Gastrocnemius medialis (tissue), 4 donors: ENCODE measurements around the gene CDH20. TPM values are rescaled to one million over a fixed set of nuclear protein-coding genes. Genes with fewer than 3 reads are reported as not detected.

Source experiments
- ATAC-seq, 2 donors: fragments of 150-250 bp; one replicate each; pipeline ENCODE4 v1.9.1; 2016
- DNase-seq, 2 donors: peaks; one replicate each; pipeline ENCODE4 v3.0.0-alpha.2; 2019
- H3K27ac ChIP-seq, 4 donors: fragments of 200-600 bp; sonication (generic); 1 replicate in 1 of 4; 2 replicates in 3 of 4; pipeline ENCODE4 v1.5.1; 2016 to 2018; ENCODE audit warnings: mild to moderate bottlenecking in 2 of 4, moderate library complexity in 1 of 4
- H3K27me3 ChIP-seq, 3 donors: fragments of 200-600 bp; sonication (generic) in 2 of 3; 1 replicate in 1 of 3; 2 replicates in 2 of 3; pipeline versions ENCODE4 v1.5.1 to v1.6.0; 2016 to 2019; ENCODE audit warnings: mild to moderate bottlenecking in 1 of 3, moderate library complexity in 1 of 3
- H3K36me3 ChIP-seq, 2 donors: fragments of 200-600 bp; sonication (generic) in 1 of 2; one replicate each; pipeline ENCODE4 v1.5.1; 2017 to 2018
- H3K4me1 ChIP-seq, 2 donors: fragments of 200-600 bp; sonication (generic) in 1 of 2; one replicate each; pipeline ENCODE4 v1.5.1; 2016 to 2017; ENCODE audit warnings: mild to moderate bottlenecking in 2 of 2
- H3K4me3 ChIP-seq, 4 donors: fragments of 200-600 bp; sonication (generic) in 3 of 4; 1 replicate in 1 of 4; 2 replicates in 3 of 4; pipeline ENCODE4 v1.5.1; 2016 to 2019; ENCODE audit warnings: mild to moderate bottlenecking in 2 of 4
- H3K9me3 ChIP-seq, 3 donors: fragments of 200-600 bp; sonication (generic) in 2 of 3; 1 replicate in 1 of 3; 2 replicates in 2 of 3; pipeline ENCODE4 v1.5.1; 2016 to 2019
- POLR2A ChIP-seq, 2 donors: fragments of 450-650 bp; IDR thresholded peaks; one replicate each; pipeline ENCODE4 v1.6.1; 2017; ENCODE audit warnings: antibody characterized with exemption in 2 of 2, mild to moderate bottlenecking in 2 of 2, moderate library complexity in 2 of 2
- in situ Hi-C, 4 donors: fragments of 200-750 bp; cut with MboI; loops; one replicate each; pipeline versions ENCODE4 v1.15.0 to v1.8.0; 2017; ENCODE audit warnings: low sequenced_read_pairs in 4 of 4
- intact Hi-C: fragments of 100-400 bp; cut with DNase I; formaldehyde crosslinking; loops from one replicate; pipeline ENCODE4 v1.15.1; 2023; ENCODE audit warnings: low total_unique reads
- total RNA-seq, 4 donors: library from RNA; depleted of rRNA; stranded (reverse); fragments of >200 nt; gene quantifications; one replicate each; pipeline versions ENCODE4 v1.1.0 to v1.2.3, GENCODE V29; 2016
- TF ChIP-seq, protein P1 (sequence below), 5 experiments: fragments of 450-650 bp in 3 of 5; fragments of 200-600 bp in 2 of 5; sonication (generic) in 2 of 5; IDR thresholded peaks in 4 of 5; conservative IDR thresholded peaks in 1 of 5; 1 replicate in 4 of 5; 2 replicates in 1 of 5; pipeline ENCODE4 v1.5.1; 2016 to 2019; ENCODE audit warnings: antibody characterized with exemption in 5 of 5, mild to moderate bottlenecking in 3 of 5, moderate library complexity in 3 of 5

The CDH20 gene
- total RNA-seq, 4 donors from 2014 or later: 0.51 to 19.6 (median 3.9) TPM

DNA sequence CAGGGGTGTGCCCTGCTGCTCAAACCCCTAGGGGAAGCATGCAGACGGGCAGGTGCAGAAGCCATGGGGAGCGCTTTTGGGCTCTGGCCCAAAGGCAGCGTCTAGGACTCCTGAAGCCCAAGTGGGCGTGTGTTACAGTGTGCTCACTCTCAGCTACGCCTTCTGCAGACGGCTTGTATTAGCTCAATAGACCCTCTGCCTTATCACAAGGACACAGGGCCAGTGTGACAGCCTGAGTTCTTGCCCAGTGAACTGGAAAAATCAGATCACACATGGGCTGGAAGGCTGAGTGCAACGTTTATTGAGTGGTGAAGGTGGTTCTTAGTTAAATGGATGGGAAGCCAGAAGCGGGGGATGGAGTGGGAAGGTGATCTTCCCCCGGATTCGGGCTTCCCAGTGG lies 210.9 kb downstream of the CDH20 start:
- intact Hi-C loops: no loop called here
- H3K36me3 ChIP-seq: no peaks in the 10 kb centered on the region
- no peaks in the 10 kb centered on the region for H3K9me3 ChIP-seq
- TF ChIP-seq, protein P1, sequence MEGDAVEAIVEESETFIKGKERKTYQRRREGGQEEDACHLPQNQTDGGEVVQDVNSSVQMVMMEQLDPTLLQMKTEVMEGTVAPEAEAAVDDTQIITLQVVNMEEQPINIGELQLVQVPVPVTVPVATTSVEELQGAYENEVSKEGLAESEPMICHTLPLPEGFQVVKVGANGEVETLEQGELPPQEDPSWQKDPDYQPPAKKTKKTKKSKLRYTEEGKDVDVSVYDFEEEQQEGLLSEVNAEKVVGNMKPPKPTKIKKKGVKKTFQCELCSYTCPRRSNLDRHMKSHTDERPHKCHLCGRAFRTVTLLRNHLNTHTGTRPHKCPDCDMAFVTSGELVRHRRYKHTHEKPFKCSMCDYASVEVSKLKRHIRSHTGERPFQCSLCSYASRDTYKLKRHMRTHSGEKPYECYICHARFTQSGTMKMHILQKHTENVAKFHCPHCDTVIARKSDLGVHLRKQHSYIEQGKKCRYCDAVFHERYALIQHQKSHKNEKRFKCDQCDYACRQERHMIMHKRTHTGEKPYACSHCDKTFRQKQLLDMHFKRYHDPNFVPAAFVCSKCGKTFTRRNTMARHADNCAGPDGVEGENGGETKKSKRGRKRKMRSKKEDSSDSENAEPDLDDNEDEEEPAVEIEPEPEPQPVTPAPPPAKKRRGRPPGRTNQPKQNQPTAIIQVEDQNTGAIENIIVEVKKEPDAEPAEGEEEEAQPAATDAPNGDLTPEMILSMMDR (IDR thresholded peaks at IDR 0.05 in 4 of 5, conservative IDR thresholded peaks at IDR 0.05 in 1 of 5): no peak
- TF ChIP-seq POLR2A (IDR thresholded peaks at IDR 0.05): no peak
- DNase-seq (no peak), ATAC-seq (no peak)
- in situ Hi-C loops: no loop called here
- H3K4me3 ChIP-seq: no peak overlapping the region
- H3K27ac ChIP-seq: no peak overlapping the region
- no peaks in the 10 kb centered on the region for H3K27me3 ChIP-seq
- no peaks in the 10 kb centered on the region for H3K4me1 ChIP-seq

DNA sequence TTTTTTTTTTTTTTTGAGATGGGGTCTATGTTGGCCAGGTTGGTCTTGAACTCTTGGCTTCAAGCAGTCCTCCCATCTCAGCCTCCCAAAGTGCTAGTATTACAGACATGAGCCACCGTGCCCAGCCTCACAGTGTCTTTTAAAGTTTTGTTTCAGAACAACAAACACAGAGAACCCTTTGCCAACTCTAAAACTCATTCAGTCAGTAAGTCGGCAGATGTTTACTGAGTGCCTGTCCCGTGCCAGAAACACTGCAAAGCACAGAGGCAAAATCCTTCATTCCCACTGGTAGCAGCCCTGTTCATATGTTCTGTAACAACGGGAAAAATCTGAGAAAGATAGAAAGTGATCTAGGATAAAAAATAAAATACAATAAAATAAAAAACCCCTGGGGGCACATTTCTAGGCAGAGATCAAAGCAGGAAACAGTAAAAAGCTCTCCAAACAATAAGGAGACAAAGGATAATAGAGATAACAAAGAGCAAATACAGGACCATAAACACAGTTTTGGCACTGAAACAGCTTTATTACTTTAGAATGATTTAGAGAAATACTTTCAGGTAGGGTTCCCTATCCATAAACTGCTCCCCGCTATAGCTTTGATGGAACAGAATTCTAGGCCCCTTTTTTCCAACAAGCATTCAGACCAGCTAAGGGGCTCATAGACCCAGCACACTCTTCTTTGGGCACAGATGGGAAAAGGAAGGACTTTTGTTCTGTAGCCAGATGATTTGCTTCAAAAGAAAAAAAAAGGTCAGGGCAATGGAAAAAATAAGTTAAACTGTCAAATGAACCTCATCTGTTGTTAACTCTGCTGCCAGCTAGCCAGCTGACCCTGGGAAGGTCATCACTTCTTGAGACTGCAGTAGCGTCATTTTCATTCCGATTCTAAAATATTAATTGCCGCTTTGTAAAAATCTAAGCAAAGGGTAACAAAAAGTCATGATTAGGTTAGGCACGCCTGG lies 212.3 kb downstream of the CDH20 start:
- intact Hi-C loops: no loop called here
- Histone ChIP-seq H3K36me3 (no peaks in the 10 kb centered on the region), H3K4me1 (no peaks in the 10 kb centered on the region), H3K9me3 (no peaks in the 10 kb centered on the region), H3K27ac (no peak overlapping the region), H3K4me3 (no peak overlapping the region), H3K27me3 (no peaks in the 10 kb centered on the region)
- TF ChIP-seq, protein P1 (IDR thresholded peaks at IDR 0.05 in 4 of 5, conservative IDR thresholded peaks at IDR 0.05 in 1 of 5): no peak
- TF ChIP-seq POLR2A (IDR thresholded peaks at IDR 0.05): no peak
- DNase-seq (no peak), ATAC-seq (no peak)
- in situ Hi-C loops: no loop called here

DNA sequence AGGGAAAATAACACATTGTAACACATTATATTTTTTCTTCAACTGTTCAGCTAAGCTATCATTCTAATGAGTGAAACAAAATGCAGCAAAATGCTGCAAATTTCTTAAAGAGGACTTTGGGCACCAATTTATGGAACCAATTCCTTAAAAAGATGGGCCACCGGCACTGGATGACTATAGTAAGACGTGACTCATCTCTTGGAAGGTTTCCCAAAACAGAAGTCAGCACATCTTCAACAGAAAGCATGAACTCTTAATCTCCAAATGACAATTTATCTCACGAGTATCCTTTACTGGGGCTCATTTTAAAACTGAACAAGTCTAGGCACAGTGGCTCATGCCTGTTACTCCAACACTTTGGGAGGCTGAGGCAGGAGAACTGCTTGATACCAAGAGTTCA lies 213.4 kb downstream of the CDH20 start:
- Histone ChIP-seq H3K4me3 (no peak overlapping the region), H3K9me3 (no peaks in the 10 kb centered on the region), H3K27me3 (no peaks in the 10 kb centered on the region), H3K36me3 (no peaks in the 10 kb centered on the region), H3K4me1 (no peaks in the 10 kb centered on the region), H3K27ac (no peak overlapping the region)
- TF ChIP-seq, protein P1 (IDR thresholded peaks at IDR 0.05 in 4 of 5, conservative IDR thresholded peaks at IDR 0.05 in 1 of 5): no peak
- TF ChIP-seq POLR2A (IDR thresholded peaks at IDR 0.05): no peak
- DNase-seq: no peak
- intact Hi-C loops: no loop called here
- in situ Hi-C loops: no loop called here
- peak in 1 of 2 donors; percentile 45 for ATAC-seq

DNA sequence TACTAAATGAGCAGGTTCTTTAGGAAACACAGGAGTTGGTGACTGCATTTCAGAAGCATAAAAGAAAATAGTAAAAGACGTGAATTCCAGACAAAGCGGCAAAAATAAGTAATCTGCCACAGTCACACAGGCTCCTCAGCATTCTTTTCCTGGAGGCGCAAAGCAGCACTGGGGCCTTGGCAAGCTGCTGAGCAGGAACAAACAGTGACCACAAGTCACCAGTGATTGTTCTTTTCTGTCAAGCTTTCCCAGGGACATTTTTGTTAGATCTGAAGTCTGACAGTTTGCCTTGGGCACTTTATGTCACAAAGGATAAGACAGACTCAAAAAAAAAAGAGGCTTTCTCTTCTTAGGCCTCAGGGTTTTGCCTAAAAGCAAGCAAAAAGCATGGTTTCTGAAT lies 216.2 kb downstream of the CDH20 start:
- H3K27me3 ChIP-seq: no peaks in the 10 kb centered on the region
- no peak overlapping the region for H3K27ac ChIP-seq
- in situ Hi-C loops (no loop called here), intact Hi-C loops (no loop called here)
- no peaks in the 10 kb centered on the region for H3K4me1 ChIP-seq
- no peaks in the 10 kb centered on the region for H3K36me3 ChIP-seq
- TF ChIP-seq, protein P1 (IDR thresholded peaks at IDR 0.05 in 4 of 5, conservative IDR thresholded peaks at IDR 0.05 in 1 of 5): no peak
- no peak for TF ChIP-seq POLR2A (IDR thresholded peaks at IDR 0.05)
- no peak overlapping the region for H3K4me3 ChIP-seq
- ATAC-seq (no peak), DNase-seq (no peak)
- H3K9me3 ChIP-seq: no peaks in the 10 kb centered on the region
